A673 (cell line): ENCODE results near the gene ZNF77. TPM values are rescaled to one million over a fixed set of nuclear protein-coding genes. Genes with fewer than 3 reads are reported as not detected.

ENCODE experiments used
- BruUV-seq: library from RNA; stranded (reverse); fragments of 400-500 nt; replicated peaks from 2 replicates; lab custom pipeline; 2021; lab: Mats Ljungman, UMichigan
- CTCF ChIA-PET: fragments of 300-600 bp; sonication (Branson Sonifier 250); formaldehyde crosslinking; loops from one replicate; lab custom pipeline; 2022; ENCODE audit warnings: antibody characterized with exemption; lab: Charles Lee
- POLR2A ChIA-PET: fragments of 300-600 bp; sonication (Branson Sonifier 250); formaldehyde crosslinking; loops from one replicate; lab custom pipeline; 2022; ENCODE audit warnings: antibody characterized with exemption; ENCODE audit not compliant: low non-redundant PET; lab: Charles Lee
- DNase-seq: peaks from one replicate; pipeline ENCODE4 v3.0.0-alpha.2; 2015; ENCODE audit warnings: low spot score
- H3K27ac ChIP-seq: fragments of 200-600 bp; sonication (generic); 2 replicates; pipeline ENCODE4 v1.5.1; 2016; ENCODE audit warnings: mixed run types, low read depth, mild to moderate bottlenecking, mixed read lengths, antibody characterized with exemption, low read length; ENCODE audit not compliant: poor library complexity, severe bottlenecking
- H3K27me3 ChIP-seq: fragments of 200-600 bp; sonication (generic); replicated peaks from 2 replicates; pipeline ENCODE4 v1.6.1; 2017; ENCODE audit warnings: mixed run types, low read depth, mild to moderate bottlenecking, mixed read lengths, antibody characterized with exemption, low read length; ENCODE audit not compliant: insufficient read depth, poor library complexity
- H3K36me3 ChIP-seq: fragments of 200-600 bp; sonication (generic); 2 replicates; pipeline ENCODE4 v1.6.1; 2016; ENCODE audit warnings: mixed run types, mild to moderate bottlenecking, mixed read lengths, antibody characterized with exemption, low read length; ENCODE audit not compliant: insufficient read depth, poor library complexity, severe bottlenecking
- H3K4me1 ChIP-seq: fragments of 200-600 bp; sonication (generic); 2 replicates; pipeline ENCODE4 v1.6.1; 2017; ENCODE audit warnings: mixed run types, mild to moderate bottlenecking, mixed read lengths, antibody characterized with exemption, low read length; ENCODE audit not compliant: insufficient read depth, poor library complexity, severe bottlenecking
- H3K4me3 ChIP-seq: fragments of 200-600 bp; sonication (generic); 2 replicates; pipeline ENCODE4 v1.5.1; 2016; ENCODE audit warnings: low read depth, mixed run types, mild to moderate bottlenecking, mixed read lengths, low read length; ENCODE audit not compliant: poor library complexity, severe bottlenecking
- H3K9me3 ChIP-seq: fragments of 200-600 bp; sonication (generic); 2 replicates; pipeline ENCODE4 v1.6.1; 2016; ENCODE audit warnings: mixed run types, low read depth, mild to moderate bottlenecking, mixed read lengths, antibody characterized with exemption, low read length; ENCODE audit not compliant: poor library complexity, severe bottlenecking
- CTCF ChIP-seq: fragments of 300-800, 200-600 bp; sonication (generic); conservative IDR thresholded peaks from 2 replicates; pipeline ENCODE4 v1.5.1; 2017; ENCODE audit warnings: low read depth, mild to moderate bottlenecking, antibody characterized with exemption, low read length, moderate library complexity, mixed read lengths
- EZH2 ChIP-seq: fragments of 200-600 bp; sonication (generic); IDR thresholded peaks from 2 replicates; pipeline ENCODE4 v1.6.1; 2017; ENCODE audit warnings: borderline replicate concordance, low read depth, mild to moderate bottlenecking, mixed read lengths, antibody characterized with exemption, low read length; ENCODE audit not compliant: poor library complexity, severe bottlenecking
- intact Hi-C: fragments of 100-400 bp; cut with micrococcal nuclease; formaldehyde crosslinking; loops from one replicate; pipeline ENCODE4 v1.10.0; 2022; ENCODE audit not compliant: unreplicated experiment
- total RNA-seq: library from RNA; stranded (reverse); gene quantifications from 2 replicates; pipeline ENCODE4 v1.2.3, GENCODE V29; 2021

ZNF77 gene
- total RNA-seq, 1 experiment from 2014 or later, result 6.4 TPM

- DNase-seq, result no peak
- no peaks in the 10 kb centered on the region for H3K27me3 ChIP-seq
- CTCF ChIA-PET, result no interaction called here
- H3K4me1 ChIP-seq, result peaks cover 6% of the 10 kb centered on the region
- BruUV-seq, result no TSS peak
- no peaks in the 10 kb centered on the region for H3K36me3 ChIP-seq
- intact Hi-C loops, result no loop called here
- H3K27ac ChIP-seq, result no peak overlapping the region
- TF ChIP-seq EZH2 (no peak), CTCF (no peak)
- POLR2A ChIA-PET, result no interaction called here
- H3K4me3 ChIP-seq, result no peak overlapping the region
- H3K9me3 ChIP-seq, result peaks cover 4% of the 10 kb centered on the region
These were observed 60.9 kb downstream of the ZNF77 start for GRCh38 chr19:2883686-2884439.

Other genes starting within 250 kb of the ZNF77 start
- 0.30 and 1.4 TPM in 2 replicates for gene GNG7, start 242.3 kb downstream of the ZNF77 start, total RNA-seq
- 36.8 and 46.5 TPM in 2 replicates for gene DIRAS1, start 223.6 kb downstream of the ZNF77 start, total RNA-seq
- gene SLC39A3, start 205.0 kb downstream of the ZNF77 start, total RNA-seq, result 43.2 and 44.8 TPM in 2 replicates
- 101 and 106 TPM in 2 replicates for gene SGTA, start 161.7 kb downstream of the ZNF77 start, total RNA-seq
- 168 and 186 TPM in 2 replicates for gene THOP1, start 159.5 kb downstream of the ZNF77 start, total RNA-seq
- 3.5 and 5.1 TPM in 2 replicates for gene ZNF554, start 125.1 kb downstream of the ZNF77 start, total RNA-seq
- gene ZNF555, start 103.5 kb downstream of the ZNF77 start, total RNA-seq, result 4.8 and 6.2 TPM in 2 replicates
- not detected in 2 replicates for gene ZNF556, start 77.6 kb downstream of the ZNF77 start, total RNA-seq
- 5.1 and 5.5 TPM in 2 replicates for gene ZNF57, start 44.0 kb downstream of the ZNF77 start, total RNA-seq
- 1.1 TPM in 1 of 2 replicates, not detected in the other for gene TLE6, start 32.6 kb upstream of the ZNF77 start, total RNA-seq
- gene TLE2, start 84.3 kb upstream of the ZNF77 start, total RNA-seq, result 10.8 and 18.3 TPM in 2 replicates
- 360 and 397 TPM in 2 replicates for gene TLE5, start 117.5 kb upstream of the ZNF77 start, total RNA-seq
- 61.6 and 64.3 TPM in 2 replicates for gene GNA11, start 149.4 kb upstream of the ZNF77 start, total RNA-seq
- gene GNA15, start 191.1 kb upstream of the ZNF77 start, total RNA-seq, result 0.26 TPM in 1 of 2 replicates, not detected in the other
- gene S1PR4, start 233.8 kb upstream of the ZNF77 start, total RNA-seq, result not detected in 2 replicates
- 104 and 122 TPM in 2 replicates for gene NCLN, start 241.0 kb upstream of the ZNF77 start, total RNA-seq